Stimulated activated CD8-positive, alpha-beta memory T cell treated with anti-CD3 and anti-CD28 coated beads, Interleukin-2, amount 100 ng/mL, for 48 hours (primary cell): Measurements from ENCODE around the gene PFKFB1.

Source experiments
- DNase-seq, 2 donors: peaks; one replicate each; pipeline ENCODE4 v3.0.0-alpha.2; 2020; ENCODE audit warnings: low read depth in 2 of 2

Gene PFKFB1

GRCh38 chrX:54922547-54922946 is 71.4 kb downstream of the PFKFB1 start:
- no peak for DNase-seq

GRCh38 chrX:54921427-54922021 is 72.5 kb downstream of the PFKFB1 start:
- DNase-seq = peak; percentile 26 to 39

GRCh38 chrX:54920610-54921426 is 73.2 kb downstream of the PFKFB1 start, which contains the start of gene TRO:
Gene TRO (plus strand): TSS chrX:54920824. CDS start chrX:54922247, 1,423 bp downstream.
- no peak for DNase-seq

GRCh38 chrX:54909941-54910340 is 84.0 kb downstream of the PFKFB1 start:
- DNase-seq = no peak

- DNase-seq = no peak
Observed at GRCh38 chrX:54894159-54894558, 99.8 kb downstream of the PFKFB1 start.

- no peak for DNase-seq
Observed at GRCh38 chrX:54891573-54891972, 102.4 kb downstream of the PFKFB1 start.

- DNase-seq = no peak
Observed at GRCh38 chrX:54885740-54886139, 108.2 kb downstream of the PFKFB1 start.
